AG04450 (cell line): ENCODE measurements around the gene FHAD1. TPM values are rescaled to one million over a fixed set of nuclear protein-coding genes. Genes with fewer than 3 reads are reported as not detected.

Experiments
- CTCF ChIA-PET: fragments of 300-600, 350-600 bp; formaldehyde crosslinking; extraction: SDS; loops from one replicate; lab custom pipeline; 2022; ENCODE audit warnings: antibody characterized with exemption, inconsistent platforms; lab: Charles Lee
- POLR2A ChIA-PET: fragments of 350-600 bp; formaldehyde crosslinking; extraction: SDS; loops from one replicate; lab custom pipeline; 2021; ENCODE audit warnings: antibody characterized with exemption, inconsistent platforms; lab: Yijun Ruan, JAX
- DNase-seq: peaks from one replicate; pipeline ENCODE4 v3.0.0-alpha.2; 2011; ENCODE audit warnings: low read depth, low spot score
- H3K27ac ChIP-seq: one replicate; pipeline ENCODE4 v1.5.1; 2012; ENCODE audit warnings: low read depth, low read length, control low read depth
- H3K27me3 ChIP-seq: one replicate; pipeline ENCODE4 v1.6.0; 2012; ENCODE audit warnings: low read length; ENCODE audit not compliant: control insufficient read depth, insufficient read depth
- H3K4me3 ChIP-seq: 2 replicates; pipeline ENCODE4 v1.5.1; 2011; ENCODE audit warnings: mild to moderate bottlenecking, low read depth, low read length, control low read depth
- H3K9me3 ChIP-seq: 2 replicates; pipeline ENCODE4 v1.5.1; 2012; ENCODE audit warnings: low read length; ENCODE audit not compliant: control insufficient read depth, insufficient read depth
- CTCF ChIP-seq: IDR thresholded peaks from 2 replicates; pipeline ENCODE4 v1.5.1; 2011; ENCODE audit warnings: low read depth, low read length, control low read depth, inconsistent platforms
- polyA plus RNA-seq: library from polyadenylated mRNA; depleted of rRNA; stranded (reverse); fragments of >200 nt; gene quantifications from 2 replicates; pipeline ENCODE4 v1.2.3, GENCODE V29; 2011

The FHAD1 gene
- polyA plus RNA-seq, 1 experiment: 0.36 TPM

DNA sequence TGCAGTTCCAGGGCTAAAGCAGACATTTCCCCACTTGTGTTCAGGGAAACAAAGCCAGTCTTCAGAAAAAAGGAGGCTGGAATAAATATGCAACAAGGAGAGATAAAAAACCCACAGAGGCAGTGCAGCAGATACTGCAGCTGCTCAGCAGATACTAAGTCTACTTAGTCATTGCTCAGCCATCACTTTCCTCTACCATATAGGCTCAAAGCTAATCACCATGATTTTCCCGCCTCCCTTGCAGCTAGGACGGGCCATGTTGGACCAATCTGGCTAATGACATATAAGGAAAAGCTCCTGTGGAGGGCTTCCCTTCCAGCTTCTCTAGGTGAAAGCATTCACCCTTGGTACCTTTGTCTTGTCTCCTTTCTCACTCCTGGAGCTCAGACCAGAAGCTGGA lies 152.7 kb downstream of the FHAD1 start:
- Histone ChIP-seq H3K27ac (no peak overlapping the region), H3K4me3 (no peak overlapping the region), H3K27me3 (peaks cover 5% of the 10 kb centered on the region), H3K9me3 (peaks cover 3% of the 10 kb centered on the region; the same call in 1 of the 2 replicates)
- DNase-seq: no peak
- TF ChIP-seq CTCF: no peak
- ChIA-PET CTCF (interaction anchor here (3.0 kb wide), 1 partner anchor 76 kb away, joined by 13 read pairs; no protein-coding TSS in a partner anchor), POLR2A (no interaction called here)

GRCh38 chr1:15400627-15401026 lies 153.6 kb downstream of the FHAD1 start:
- CTCF ChIA-PET: interaction anchor here (0.6 to 3.0 kb wide), 2 partner anchors 77 to 167 kb away, joined by 3 to 13 read pairs; no protein-coding TSS in a partner anchor
- POLR2A ChIA-PET: interaction anchor here (0.5 kb wide), 1 partner anchor 446 kb away, joined by 4 read pairs; no protein-coding TSS in a partner anchor

DNA sequence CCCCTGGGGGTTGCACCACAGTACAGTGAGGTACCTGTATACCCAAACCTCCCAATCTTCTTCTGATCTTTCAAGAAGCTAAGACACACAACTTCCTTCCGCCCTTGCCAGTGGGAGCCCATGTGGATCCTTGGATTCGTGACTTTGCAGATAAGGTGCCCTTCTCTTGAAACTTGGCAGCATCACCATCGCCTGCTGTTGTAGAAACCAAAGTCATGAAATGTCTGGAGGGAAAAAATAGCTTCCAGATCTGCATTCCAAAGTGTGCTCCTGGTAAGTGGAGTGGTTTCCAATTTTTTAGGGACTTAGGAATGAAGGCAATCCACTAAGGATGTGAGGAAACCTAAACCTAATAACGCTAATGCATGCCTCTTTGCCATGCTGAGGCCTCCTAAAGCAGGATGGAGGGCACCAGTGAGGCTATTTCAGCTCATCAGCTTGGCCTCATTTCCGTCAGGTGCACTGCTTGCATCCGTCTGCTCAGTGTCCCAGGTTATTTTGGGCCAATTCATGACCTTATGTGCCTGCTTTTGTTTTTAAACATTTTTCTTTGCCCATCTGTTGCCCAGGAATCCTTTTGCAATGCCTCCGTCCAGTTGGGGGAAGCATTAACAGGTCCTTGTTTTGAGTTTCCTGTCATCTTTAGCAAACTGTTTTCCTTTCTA lies 154.5 kb downstream of the FHAD1 start:
- CTCF ChIA-PET: interaction anchor here (3.0 kb wide), 1 partner anchor 78 kb away, joined by 13 read pairs; no protein-coding TSS in a partner anchor
- POLR2A ChIA-PET: no interaction called here
- H3K27me3 ChIP-seq: peaks cover 2% of the 10 kb centered on the region
- H3K4me3 ChIP-seq: no peak overlapping the region
- H3K27ac ChIP-seq: no peak overlapping the region
- TF ChIP-seq CTCF: no peak
- DNase-seq: no peak
- peaks cover 3% of the 10 kb centered on the region; the same call in 1 of the 2 replicates for H3K9me3 ChIP-seq

More at GRCh38 chr1:15400627-15401026, 153.6 kb downstream of the FHAD1 start:
- H3K4me3 ChIP-seq: no peak overlapping the region
- DNase-seq: no peak
- no peak for TF ChIP-seq CTCF
- peaks cover 3% of the 10 kb centered on the region; the same call in 1 of the 2 replicates for H3K9me3 ChIP-seq
- H3K27ac ChIP-seq: no peak overlapping the region
- peaks cover 4% of the 10 kb centered on the region for H3K27me3 ChIP-seq

- ChIA-PET POLR2A (no interaction called here), CTCF (no interaction called here)
- TF ChIP-seq CTCF: no peak
- H3K4me3 ChIP-seq: no peak overlapping the region
- DNase-seq: no peak
- peaks cover 2% of the 10 kb centered on the region for H3K27me3 ChIP-seq
- no peak overlapping the region for H3K27ac ChIP-seq
- peaks cover 3% of the 10 kb centered on the region; the same call in 1 of the 2 replicates for H3K9me3 ChIP-seq
Observed at GRCh38 chr1:15402809-15403450, 155.9 kb downstream of the FHAD1 start.
